Trophoblast cell (in vitro differentiated cells and primary cell): ENCODE measurements around the gene RPTOR.
A peak's percentile ranks its signal among the peaks of the same experiment; 100 is the strongest.

Experiments
- DNase-seq, 2 donors: peaks; one replicate each; pipeline ENCODE4 v3.0.0-alpha.2; 2016
- H2AFZ ChIP-seq: 2 replicates; pipeline ENCODE4 v1.6.1; 2013; ENCODE audit warnings: low read length, moderate library complexity, mild to moderate bottlenecking; ENCODE audit not compliant: insufficient read depth, poor library complexity
- H2AK5ac ChIP-seq: 2 replicates; pipeline ENCODE4 v1.6.1; 2013; ENCODE audit warnings: mild to moderate bottlenecking, low read length
- H2BK120ac ChIP-seq: 2 replicates; pipeline ENCODE4 v1.6.1; 2013; ENCODE audit warnings: low read length, mild to moderate bottlenecking, moderate library complexity; ENCODE audit not compliant: insufficient read depth, poor library complexity
- H2BK12ac ChIP-seq: 2 replicates; pipeline ENCODE4 v1.6.1; 2013; ENCODE audit warnings: mild to moderate bottlenecking, low read length, moderate library complexity
- H2BK5ac ChIP-seq: 2 replicates; pipeline ENCODE4 v1.6.1; 2013; ENCODE audit warnings: low read length, low read depth, moderate library complexity, mild to moderate bottlenecking; ENCODE audit not compliant: poor library complexity
- H3K14ac ChIP-seq: 2 replicates; pipeline ENCODE4 v1.6.1; 2013; ENCODE audit warnings: mild to moderate bottlenecking, low read length
- H3K18ac ChIP-seq: 2 replicates; pipeline ENCODE4 v1.6.1; 2013; ENCODE audit warnings: mild to moderate bottlenecking, low read length
- H3K23ac ChIP-seq: 2 replicates; pipeline ENCODE4 v1.6.1; 2013; ENCODE audit warnings: low read length
- H3K27ac ChIP-seq: 2 replicates; pipeline ENCODE4 v1.5.1; 2013; ENCODE audit warnings: low read depth, mild to moderate bottlenecking, inconsistent platforms, low read length, moderate library complexity
- H3K27me3 ChIP-seq: 2 replicates; pipeline ENCODE4 v1.6.1; 2013; ENCODE audit warnings: inconsistent platforms, mild to moderate bottlenecking, low read length, moderate library complexity; ENCODE audit not compliant: insufficient read depth
- H3K36me3 ChIP-seq, 2 experiments: 1 replicate in 1 of 2; 2 replicates in 1 of 2; pipeline ENCODE4 v1.6.1; 2013; ENCODE audit warnings: low read length in 2 of 2, mild to moderate bottlenecking in 2 of 2, moderate library complexity in 1 of 2; ENCODE audit not compliant: insufficient read depth in 2 of 2, control insufficient read depth in 1 of 2
- H3K4ac ChIP-seq: 2 replicates; pipeline ENCODE4 v1.6.1; 2013; ENCODE audit warnings: low read depth, mild to moderate bottlenecking, low read length, moderate library complexity
- H3K4me1 ChIP-seq, 2 experiments: 1 replicate in 1 of 2; 2 replicates in 1 of 2; pipeline ENCODE4 v1.6.1; 2013; ENCODE audit warnings: low read length in 2 of 2, mild to moderate bottlenecking in 2 of 2, moderate library complexity in 1 of 2; ENCODE audit not compliant: insufficient read depth in 2 of 2, control insufficient read depth in 1 of 2
- H3K4me2 ChIP-seq: 2 replicates; pipeline ENCODE4 v1.6.1; 2013; ENCODE audit warnings: inconsistent platforms, mild to moderate bottlenecking, low read length, moderate library complexity
- H3K4me3 ChIP-seq: 2 replicates; pipeline ENCODE4 v1.5.1; 2013; ENCODE audit warnings: mild to moderate bottlenecking, low read depth, low read length, inconsistent platforms
- H3K79me1 ChIP-seq: one replicate; pipeline ENCODE4 v1.6.1; 2013; ENCODE audit warnings: low read length
- H3K79me2 ChIP-seq: 2 replicates; pipeline ENCODE4 v1.6.1; 2013; ENCODE audit warnings: low read length, mild to moderate bottlenecking; ENCODE audit not compliant: control insufficient read depth, insufficient read depth, poor library complexity
- H3K9ac ChIP-seq: 2 replicates; pipeline ENCODE4 v1.6.1; 2013; ENCODE audit warnings: mild to moderate bottlenecking, low read length
- H3K9me3 ChIP-seq: 2 replicates; pipeline ENCODE4 v1.6.1; 2013; ENCODE audit warnings: low read depth, mild to moderate bottlenecking, control low read depth, inconsistent platforms, low read length; ENCODE audit not compliant: insufficient read depth
- H4K12ac ChIP-seq: 2 replicates; pipeline ENCODE4 v1.6.1; 2013; ENCODE audit warnings: low read depth, mild to moderate bottlenecking, low read length, moderate library complexity
- H4K8ac ChIP-seq: 2 replicates; pipeline ENCODE4 v1.6.1; 2013; ENCODE audit warnings: low read depth, mild to moderate bottlenecking, low read length, moderate library complexity
- H4K91ac ChIP-seq: one replicate; pipeline ENCODE4 v1.6.1; 2013; ENCODE audit warnings: low read depth, mild to moderate bottlenecking, low read length, moderate library complexity
- WGBS: extraction: QIAGEN DNeasy Blood & Tissue Kit; methylation state at CpG from one replicate; pipeline ENCODE4 v1.1.7; 2013; ENCODE audit warnings: missing lambda C conversion rate; ENCODE audit not compliant: insufficient read length, insufficient coverage; ENCODE audit errors: extremely low coverage; 5-methylcytosine and 5-hydroxymethylcytosine counted together

RPTOR gene

GRCh38 chr17:80649200-80649644 lies 104.6 kb downstream of the RPTOR start:
- no peak overlapping the region for H4K91ac ChIP-seq
- no peak overlapping the region for H2BK5ac ChIP-seq
- H3K4me2 ChIP-seq: no peak overlapping the region
- H3K9me3 ChIP-seq: no peaks in the 10 kb centered on the region
- no peaks in the 10 kb centered on the region for H3K36me3 ChIP-seq
- H3K27me3 ChIP-seq: no peaks in the 10 kb centered on the region
- no peak overlapping the region for H2AFZ ChIP-seq
- no peak overlapping the region for H2BK120ac ChIP-seq
- no peak overlapping the region for H4K8ac ChIP-seq
- WGBS: no CpG with 5 or more reads among the region's 10 CpGs
- H3K79me2 ChIP-seq: no peaks in the 10 kb centered on the region
- H3K79me1 ChIP-seq: no peaks in the 10 kb centered on the region
- no peak overlapping the region for H2BK12ac ChIP-seq
- H3K18ac ChIP-seq: peak overlapping the region; percentile 12
- no peak overlapping the region for H3K9ac ChIP-seq
- H3K4me1 ChIP-seq: peaks cover 5 to 8% of the 10 kb centered on the region in 2 experiments
- no peak overlapping the region for H4K12ac ChIP-seq
- H3K14ac ChIP-seq: no peak overlapping the region
- H3K4ac ChIP-seq: no peak overlapping the region
- H3K27ac ChIP-seq: no peak overlapping the region
- H3K23ac ChIP-seq: no peak overlapping the region
- no peak overlapping the region for H3K4me3 ChIP-seq
- H2AK5ac ChIP-seq: no peak overlapping the region
- DNase-seq: peak in 1 of 2 donors; percentile 47

- H3K27ac ChIP-seq: no peak overlapping the region
Observed at GRCh38 chr17:80649672-80650330, 105.2 kb downstream of the RPTOR start.

GRCh38 chr17:80650331-80650672 lies 105.7 kb downstream of the RPTOR start:
- no CpG with 5 or more reads among the region's 8 CpGs for WGBS
- H3K79me1 ChIP-seq: no peaks in the 10 kb centered on the region

More at GRCh38 chr17:80649672-80650330, 105.2 kb downstream of the RPTOR start:
- DNase-seq: peak in 1 of 2 donors; percentile 33
- no peak overlapping the region for H3K9ac ChIP-seq
- no CpG with 5 or more reads among the region's 14 CpGs for WGBS
- H3K4ac ChIP-seq: no peak overlapping the region
- H3K23ac ChIP-seq: no peak overlapping the region
- no peaks in the 10 kb centered on the region for H3K27me3 ChIP-seq
- H4K8ac ChIP-seq: no peak overlapping the region
- H3K79me2 ChIP-seq: no peaks in the 10 kb centered on the region
- H2BK5ac ChIP-seq: no peak overlapping the region
- no peaks in the 10 kb centered on the region for H3K36me3 ChIP-seq
- no peak overlapping the region for H3K14ac ChIP-seq
- H2BK120ac ChIP-seq: no peak overlapping the region
- H3K9me3 ChIP-seq: no peaks in the 10 kb centered on the region
- H3K4me3 ChIP-seq: no peak overlapping the region
- H2BK12ac ChIP-seq: no peak overlapping the region
- peak overlapping the region; percentile 20 for H3K18ac ChIP-seq
- peaks cover 5 to 8% of the 10 kb centered on the region in 2 experiments for H3K4me1 ChIP-seq
- no peaks in the 10 kb centered on the region for H3K79me1 ChIP-seq
- no peak overlapping the region for H4K91ac ChIP-seq
- no peak overlapping the region for H4K12ac ChIP-seq
- H2AFZ ChIP-seq: no peak overlapping the region
- H3K4me2 ChIP-seq: no peak overlapping the region
- H2AK5ac ChIP-seq: no peak overlapping the region

GRCh38 chr17:80650751-80651518 lies 106.3 kb downstream of the RPTOR start:
- no peak overlapping the region for H2AFZ ChIP-seq
- no peak overlapping the region for H3K14ac ChIP-seq
- WGBS: no CpG with 5 or more reads among the region's 17 CpGs

More at GRCh38 chr17:80650331-80650672, 105.7 kb downstream of the RPTOR start:
- Histone ChIP-seq H3K79me2 (no peaks in the 10 kb centered on the region), H3K4ac (no peak overlapping the region), H3K27me3 (no peaks in the 10 kb centered on the region), H4K8ac (no peak overlapping the region), H3K18ac (peak overlapping the region; percentile 20), H2BK5ac (no peak overlapping the region), H3K27ac (no peak overlapping the region), H2AK5ac (no peak overlapping the region), H3K14ac (no peak overlapping the region), H4K91ac (no peak overlapping the region), H2BK120ac (no peak overlapping the region), H3K4me2 (no peak overlapping the region), H3K4me1 (peaks cover 5 to 8% of the 10 kb centered on the region in 2 experiments), H4K12ac (no peak overlapping the region), H3K36me3 (no peaks in the 10 kb centered on the region), H3K23ac (no peak overlapping the region), H3K4me3 (no peak overlapping the region), H2BK12ac (no peak overlapping the region), H3K9me3 (no peaks in the 10 kb centered on the region), H2AFZ (no peak overlapping the region), H3K9ac (no peak overlapping the region)
- DNase-seq: no peak

More at GRCh38 chr17:80650751-80651518, 106.3 kb downstream of the RPTOR start:
- Histone ChIP-seq H3K27me3 (no peaks in the 10 kb centered on the region), H2BK12ac (no peak overlapping the region), H2AK5ac (no peak overlapping the region), H3K27ac (no peak overlapping the region), H3K23ac (no peak overlapping the region), H4K12ac (no peak overlapping the region), H3K4me1 (peaks cover 5 to 8% of the 10 kb centered on the region in 2 experiments), H3K79me1 (no peaks in the 10 kb centered on the region), H3K9me3 (no peaks in the 10 kb centered on the region), H2BK5ac (no peak overlapping the region), H3K18ac (no peak overlapping the region), H3K9ac (no peak overlapping the region), H3K4me3 (no peak overlapping the region), H2BK120ac (no peak overlapping the region), H4K91ac (no peak overlapping the region), H3K4ac (no peak overlapping the region), H3K4me2 (no peak overlapping the region), H3K36me3 (no peaks in the 10 kb centered on the region), H4K8ac (no peak overlapping the region), H3K79me2 (no peaks in the 10 kb centered on the region)
- DNase-seq: no peak
